ENCODE data around the gene EMX1. TPM values are rescaled to one million over a fixed set of nuclear protein-coding genes. Genes with fewer than 3 reads are reported as not detected.

The EMX1 gene
- total RNA-seq, 1 donor from 2014 or later, result not detected

GRCh38 chr2:72923833-72924352, 6.6 kb downstream of the EMX1 start:
- intact Hi-C loops (cut with micrococcal nuclease), result no loop called here

- intact Hi-C loops (cut with micrococcal nuclease), result loop anchor here (5.0 kb wide), 1 partner anchor 62 kb away; no protein-coding TSS in a partner anchor
These were observed 7.3 kb downstream of the EMX1 start for GRCh38 chr2:72924353-72925240.

- intact Hi-C loops (cut with micrococcal nuclease), result loop anchor here (5.0 kb wide), 1 partner anchor 63 kb away; no protein-coding TSS in a partner anchor
These were observed 8.1 kb downstream of the EMX1 start for GRCh38 chr2:72925328-72925943.

GRCh38 chr2:72926368-72926767, 9.0 kb downstream of the EMX1 start:
- intact Hi-C loops (cut with micrococcal nuclease), result loop anchor here (1.0 to 5.0 kb wide), 2 partner anchors 9 to 64 kb away; partner anchors contain the start of gene EMX1

- intact Hi-C loops (cut with micrococcal nuclease), result loop anchor here (1.0 to 5.0 kb wide), 2 partner anchors 10 to 65 kb away; partner anchors contain the start of gene EMX1
These were observed 9.6 kb downstream of the EMX1 start for GRCh38 chr2:72926811-72927465.

GRCh38 chr2:72927619-72928550, 10.6 kb downstream of the EMX1 start:
- intact Hi-C loops (cut with micrococcal nuclease), result loop anchor here (5.0 kb wide), 1 partner anchor 66 kb away; no protein-coding TSS in a partner anchor

- intact Hi-C loops (cut with micrococcal nuclease), result loop anchor here (5.0 kb wide), 1 partner anchor 67 kb away; no protein-coding TSS in a partner anchor
These were observed 11.7 kb downstream of the EMX1 start for GRCh38 chr2:72929010-72929409.

- intact Hi-C loops (cut with micrococcal nuclease), result no loop called here
These were observed 14.1 kb downstream of the EMX1 start for GRCh38 chr2:72931280-72931910.

GRCh38 chr2:72932045-72932740, 14.9 kb downstream of the EMX1 start:
- intact Hi-C loops (cut with micrococcal nuclease), result no loop called here

GRCh38 chr2:72932805-72933204, 15.5 kb downstream of the EMX1 start:
- intact Hi-C loops (cut with micrococcal nuclease), result no loop called here

GRCh38 chr2:72933207-72933606, 15.9 kb downstream of the EMX1 start:
- intact Hi-C loops (cut with micrococcal nuclease), result no loop called here

- intact Hi-C loops (cut with micrococcal nuclease), result no loop called here
These were observed 16.4 kb downstream of the EMX1 start for GRCh38 chr2:72933646-72934151.

- intact Hi-C loops (cut with micrococcal nuclease), result no loop called here
These were observed 17.6 kb downstream of the EMX1 start for GRCh38 chr2:72934683-72935610.

GRCh38 chr2:72935611-72935957, 18.3 kb downstream of the EMX1 start:
- intact Hi-C loops (cut with micrococcal nuclease), result no loop called here

- intact Hi-C loops (cut with micrococcal nuclease), result no loop called here
These were observed 19.5 kb downstream of the EMX1 start for GRCh38 chr2:72936660-72937355.

- intact Hi-C loops (cut with micrococcal nuclease), result no loop called here
These were observed 20.0 kb downstream of the EMX1 start for GRCh38 chr2:72937356-72937669.

- intact Hi-C loops (cut with micrococcal nuclease), result no loop called here
These were observed 21.1 kb downstream of the EMX1 start for GRCh38 chr2:72938455-72938854.

- intact Hi-C loops (cut with micrococcal nuclease), result no loop called here
These were observed 23.0 kb downstream of the EMX1 start for GRCh38 chr2:72940361-72940760.

Data from T-helper 1 cell treated with Interleukin-12 subunit alpha and Interleukin-12 subunit beta and Interleukin-4 antibody, amounts not matched to agents 30 ng/mL and 1 ng/mL, for 36 hours (primary cell).